ENCODE measurements around the gene RBMX. TPM values are rescaled to one million over a fixed set of nuclear protein-coding genes. Genes with fewer than 3 reads are reported as not detected.
"Not testable (repeated sequence)": the region's sequence is repeated elsewhere in the genome, so short reads cannot be mapped to it uniquely, and the experiment has no call there.

RBMX gene
- total RNA-seq (100 to 1,000 TPM; 239 TPM), total RNA-seq (461 to 468 reads per million in 2 donors)

- peaks cover 8% of the 10 kb centered on the region for H3K4me1 Mint-ChIP-seq
- H3K27me3 Mint-ChIP-seq = no peaks in the 10 kb centered on the region
- DNase-seq = peak; percentile 65 to 81 (median 80)
- peaks cover 5% of the 10 kb centered on the region for H3K36me3 Mint-ChIP-seq (ENCODE audit: low read depth)
- ATAC-seq = peak; percentile 89
- no peaks in the 10 kb centered on the region for H3K9me3 ChIP-seq (ENCODE audit: control insufficient read depth, low read length, poor library complexity, severe bottlenecking)
- peak within 1 kb of the TSS; percentile 98 for H3K27ac Mint-ChIP-seq
- H3K4me3 Mint-ChIP-seq = peak within 1 kb of the TSS; percentile 96
Observed at GRCh38 chrX:136880452-136881013, at the start of gene RBMX. Gene RBMX, minus strand, starts transcription at chrX:136880725. Its CDS starts 1,298 bp downstream, at chrX:136879427.

DNA sequence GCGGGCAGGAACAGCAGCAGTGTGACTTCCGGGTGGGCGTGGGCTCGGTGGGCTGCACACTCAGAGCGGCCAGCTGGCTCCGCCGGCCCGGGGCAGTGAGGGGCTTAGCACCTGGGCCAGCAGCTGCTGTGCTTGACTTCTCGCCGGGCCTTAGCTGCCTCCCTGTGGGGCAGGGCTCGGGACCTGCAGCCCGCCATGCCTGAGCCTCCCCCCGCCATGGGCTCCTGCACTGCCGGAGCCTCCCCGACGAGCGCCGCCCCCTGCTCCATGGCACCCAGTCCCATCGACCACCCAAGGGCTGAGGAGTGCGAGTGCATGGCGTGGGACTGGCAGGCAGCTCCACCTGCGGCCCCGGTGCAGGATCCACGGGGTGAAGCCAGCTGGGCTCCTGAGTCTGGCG, 40.9 kb upstream of the RBMX start:
- H3K27ac Mint-ChIP-seq; H3K36me3 Mint-ChIP-seq (ENCODE audit: low read depth); H3K4me3 Mint-ChIP-seq; H3K27me3 Mint-ChIP-seq; ATAC-seq; DNase-seq; H3K4me1 Mint-ChIP-seq; H3K9me3 ChIP-seq (ENCODE audit: control insufficient read depth, low read length, poor library complexity, severe bottlenecking): not testable (repeated sequence)

GRCh38 chrX:136920001-136920400, 39.5 kb upstream of the RBMX start:
- H3K27ac Mint-ChIP-seq = no peak overlapping the region
- H3K4me1 Mint-ChIP-seq = no peaks in the 10 kb centered on the region
- no peak for DNase-seq
- H3K9me3 ChIP-seq (ENCODE audit: control insufficient read depth, low read length, poor library complexity, severe bottlenecking) = no peaks in the 10 kb centered on the region
- H3K36me3 Mint-ChIP-seq (ENCODE audit: low read depth) = no peaks in the 10 kb centered on the region
- no peak for ATAC-seq
- no peaks in the 10 kb centered on the region for H3K27me3 Mint-ChIP-seq
- H3K4me3 Mint-ChIP-seq = no peak overlapping the region

DNA sequence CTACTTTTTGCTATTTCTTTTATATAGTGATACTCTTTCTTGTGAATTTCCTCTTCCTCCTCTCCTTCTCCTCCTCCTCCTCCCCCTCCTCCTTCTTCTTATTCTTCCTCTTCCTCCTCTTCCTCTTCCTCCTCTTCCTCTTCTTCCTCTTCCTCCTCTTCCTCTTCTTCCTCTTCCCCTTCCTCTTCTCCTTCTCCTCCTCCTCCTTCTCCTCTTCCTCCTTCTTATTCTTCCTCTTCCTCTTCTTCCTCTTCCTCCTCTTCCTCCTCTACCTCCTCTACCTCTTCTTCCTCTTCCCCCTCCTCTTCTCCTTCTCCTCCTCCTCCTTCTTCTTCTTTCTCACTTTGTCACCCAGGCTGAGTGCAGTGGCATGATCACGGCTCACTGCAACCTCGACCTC, 36.3 kb upstream of the RBMX start:
- H3K4me3 Mint-ChIP-seq = no peak overlapping the region

GRCh38 chrX:136911661-136912060, 31.1 kb upstream of the RBMX start:
- Mint-ChIP-seq H3K4me1 (peaks cover 13% of the 10 kb centered on the region), H3K27ac (peak overlapping the region; percentile 86), H3K4me3 (peak overlapping the region; percentile 33)
- not testable (repeated sequence) for H3K36me3 Mint-ChIP-seq (ENCODE audit: low read depth); H3K27me3 Mint-ChIP-seq; H3K9me3 ChIP-seq (ENCODE audit: control insufficient read depth, low read length, poor library complexity, severe bottlenecking); ATAC-seq; DNase-seq

More for the DNA sequence above, 36.3 kb upstream of the RBMX start:
- H3K27ac Mint-ChIP-seq = no peak overlapping the region
- no peaks in the 10 kb centered on the region for H3K36me3 Mint-ChIP-seq (ENCODE audit: low read depth)
- H3K9me3 ChIP-seq (ENCODE audit: control insufficient read depth, low read length, poor library complexity, severe bottlenecking) = no peaks in the 10 kb centered on the region
- ATAC-seq (no peak), DNase-seq (no peak)
- H3K27me3 Mint-ChIP-seq = no peaks in the 10 kb centered on the region
- H3K4me1 Mint-ChIP-seq = no peaks in the 10 kb centered on the region

GRCh38 chrX:136911253-136911652, 30.7 kb upstream of the RBMX start:
- Mint-ChIP-seq H3K27me3 (no peaks in the 10 kb centered on the region), H3K36me3 (ENCODE audit: low read depth) (peaks cover 3% of the 10 kb centered on the region), H3K4me3 (peak overlapping the region; percentile 96), H3K27ac (peak overlapping the region; percentile 86), H3K4me1 (peaks cover 13% of the 10 kb centered on the region)
- no peaks in the 10 kb centered on the region for H3K9me3 ChIP-seq (ENCODE audit: control insufficient read depth, low read length, poor library complexity, severe bottlenecking)
- DNase-seq (no peak), ATAC-seq (no peak)

GRCh38 chrX:136910565-136911035, 30.1 kb upstream of the RBMX start:
- peak overlapping the region; percentile 92 for H3K27ac Mint-ChIP-seq
- ATAC-seq (no peak), DNase-seq (no peak)
- H3K27me3 Mint-ChIP-seq = no peaks in the 10 kb centered on the region
- H3K9me3 ChIP-seq (ENCODE audit: control insufficient read depth, low read length, poor library complexity, severe bottlenecking) = no peaks in the 10 kb centered on the region
- H3K4me1 Mint-ChIP-seq = peaks cover 13% of the 10 kb centered on the region
- H3K36me3 Mint-ChIP-seq (ENCODE audit: low read depth) = peaks cover 3% of the 10 kb centered on the region
- H3K4me3 Mint-ChIP-seq = peak overlapping the region; percentile 96

DNA sequence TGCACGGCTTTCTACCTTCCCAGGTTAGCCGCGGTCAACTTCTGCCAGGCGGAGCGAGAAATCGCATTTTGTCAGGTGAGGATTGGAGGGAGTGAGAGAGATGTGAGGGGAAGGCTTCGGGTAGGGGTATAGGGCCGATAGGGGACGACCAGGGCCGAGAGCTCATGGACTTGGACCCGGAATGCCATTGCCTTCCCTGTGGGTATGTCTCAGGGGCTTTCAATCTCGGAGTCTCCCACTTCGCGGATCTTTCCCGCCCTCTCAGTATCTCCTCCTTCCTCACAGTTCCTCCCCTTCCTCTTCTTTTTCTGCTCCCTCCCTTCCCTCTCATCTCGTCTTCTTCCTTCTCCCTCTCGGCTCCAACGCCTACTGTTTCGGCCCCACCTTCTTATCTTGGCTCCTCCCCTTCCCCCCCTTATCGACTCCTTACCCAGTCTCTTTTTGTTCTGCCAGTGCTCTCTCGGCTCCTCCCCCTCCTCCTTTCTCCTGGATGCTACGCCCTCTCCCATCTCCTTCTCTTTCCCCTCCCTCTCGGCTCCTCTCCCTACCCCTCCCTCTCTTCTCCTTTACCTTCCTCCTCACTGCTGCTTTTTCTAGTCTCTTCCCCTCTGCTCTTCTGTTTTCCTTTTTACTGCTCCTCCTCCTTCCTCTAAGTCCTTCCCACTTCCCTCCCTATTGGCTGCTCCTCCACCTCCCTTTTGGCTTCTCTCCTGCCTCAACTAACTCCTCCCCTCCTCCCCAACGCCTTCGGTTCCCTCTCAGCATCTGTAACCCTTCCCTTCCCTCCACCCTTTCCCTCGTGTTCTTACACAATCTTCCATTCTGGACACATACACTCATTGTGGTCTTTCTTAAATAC, 29.4 kb upstream of the RBMX start:
- ATAC-seq (peak; percentile 70), DNase-seq (peak; percentile 19 to 56 (median 42))
- Mint-ChIP-seq H3K4me3 (peak overlapping the region; percentile 96), H3K27ac (peak overlapping the region; percentile 92), H3K27me3 (no peaks in the 10 kb centered on the region), H3K36me3 (ENCODE audit: low read depth) (peaks cover 3% of the 10 kb centered on the region), H3K4me1 (peaks cover 13% of the 10 kb centered on the region)
- no peaks in the 10 kb centered on the region for H3K9me3 ChIP-seq (ENCODE audit: control insufficient read depth, low read length, poor library complexity, severe bottlenecking)

DNA sequence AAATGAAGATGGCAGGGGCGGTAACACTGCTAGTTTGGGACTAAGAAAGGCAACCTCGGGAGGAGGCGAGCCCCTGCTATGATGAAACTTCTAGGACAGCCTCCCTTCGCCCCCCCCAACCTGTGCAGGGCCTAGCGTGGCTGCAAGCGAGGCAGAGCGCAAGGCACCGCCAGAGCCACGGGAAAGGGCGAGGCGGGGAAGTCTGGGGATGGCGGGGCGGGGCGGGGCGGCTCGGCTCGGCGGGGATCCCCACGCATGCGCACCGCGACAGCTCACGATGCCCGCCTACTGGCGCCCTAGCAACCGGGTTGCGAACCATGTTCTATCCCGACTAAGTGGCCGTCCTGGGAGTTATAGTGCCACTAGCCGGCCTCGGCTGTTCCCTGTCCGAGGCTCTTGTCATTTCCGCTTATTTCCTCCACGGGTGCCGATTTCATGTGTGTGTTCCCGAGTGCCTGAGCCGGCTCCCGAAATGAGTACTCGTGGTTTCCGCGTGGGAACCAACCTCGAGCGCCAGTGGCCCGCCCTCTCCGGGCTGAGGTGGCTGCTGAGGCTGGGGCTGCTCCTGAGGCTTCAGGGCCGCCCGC, 28.7 kb upstream of the RBMX start:
- Mint-ChIP-seq H3K27me3 (no peaks in the 10 kb centered on the region), H3K36me3 (ENCODE audit: low read depth) (peaks cover 3% of the 10 kb centered on the region), H3K27ac (peak overlapping the region; percentile 92), H3K4me3 (peak overlapping the region; percentile 96), H3K4me1 (peaks cover 13% of the 10 kb centered on the region)
- no peaks in the 10 kb centered on the region for H3K9me3 ChIP-seq (ENCODE audit: control insufficient read depth, low read length, poor library complexity, severe bottlenecking)
- ATAC-seq (peak; percentile 81), DNase-seq (peak; percentile 57 to 75 (median 74))

GRCh38 chrX:136907621-136908020, 27.1 kb upstream of the RBMX start:
- DNase-seq = no peak
- H3K27ac Mint-ChIP-seq = peak overlapping the region; percentile 92
- H3K4me1 Mint-ChIP-seq = peaks cover 13% of the 10 kb centered on the region
- no peak for ATAC-seq
- no peaks in the 10 kb centered on the region for H3K27me3 Mint-ChIP-seq
- no peak overlapping the region for H3K4me3 Mint-ChIP-seq
- peaks cover 3% of the 10 kb centered on the region for H3K36me3 Mint-ChIP-seq (ENCODE audit: low read depth)
- no peaks in the 10 kb centered on the region for H3K9me3 ChIP-seq (ENCODE audit: control insufficient read depth, low read length, poor library complexity, severe bottlenecking)

DNA sequence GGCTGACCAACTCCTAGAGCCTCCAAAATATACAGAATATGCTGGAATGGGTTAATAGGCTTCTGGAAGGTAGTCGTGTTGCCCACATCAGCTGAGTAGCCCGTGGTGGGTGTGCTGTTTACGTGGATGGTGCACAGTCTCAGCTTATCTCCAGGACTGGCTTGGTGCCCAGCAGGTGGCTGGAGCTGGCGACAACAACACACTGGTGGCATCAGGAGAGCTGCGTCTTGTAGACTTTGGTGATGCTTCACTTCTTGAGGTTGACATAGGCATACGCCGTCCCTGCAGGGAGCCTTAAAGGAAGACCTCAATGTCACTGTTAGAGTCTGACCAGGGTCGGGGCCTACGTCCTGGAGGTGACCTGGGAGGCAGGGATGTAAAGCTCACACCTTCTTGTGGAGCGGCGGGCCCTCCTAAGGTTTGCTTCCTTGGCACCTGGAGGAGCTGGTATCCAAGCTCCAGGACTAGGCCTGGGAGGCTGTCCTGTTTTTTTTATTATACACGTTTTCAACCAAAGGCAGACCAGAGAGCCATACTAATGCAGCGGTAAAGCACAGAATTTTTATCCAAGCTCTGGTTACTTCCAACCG, 26.5 kb upstream of the RBMX start:
- Mint-ChIP-seq H3K4me3 (no peak overlapping the region), H3K27ac (no peak overlapping the region), H3K27me3 (no peaks in the 10 kb centered on the region), H3K4me1 (peaks cover 13% of the 10 kb centered on the region), H3K36me3 (ENCODE audit: low read depth) (peaks cover 3% of the 10 kb centered on the region)
- no peaks in the 10 kb centered on the region for H3K9me3 ChIP-seq (ENCODE audit: control insufficient read depth, low read length, poor library complexity, severe bottlenecking)
- ATAC-seq (no peak), DNase-seq (no peak)

DNA sequence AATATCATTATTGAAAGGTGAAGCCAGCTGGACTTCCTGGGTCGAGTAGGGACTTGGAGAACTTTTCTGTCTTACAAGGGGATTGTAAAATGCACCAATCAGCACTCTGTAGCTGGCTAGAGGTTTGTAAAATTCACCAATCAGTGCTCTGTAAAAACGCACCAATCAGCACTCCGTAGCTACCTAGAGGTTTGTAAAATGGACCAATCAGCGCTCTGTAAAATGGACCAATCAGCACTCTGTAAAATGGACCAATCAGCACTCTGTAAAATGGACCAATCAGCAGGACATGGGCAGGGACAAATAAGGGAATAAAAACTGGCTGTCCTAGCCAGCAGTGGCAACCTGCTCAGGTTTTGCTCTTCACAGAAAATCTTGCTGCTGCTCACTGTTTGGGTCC, 23.5 kb upstream of the RBMX start:
- not testable (repeated sequence) for ATAC-seq; H3K36me3 Mint-ChIP-seq (ENCODE audit: low read depth); H3K4me1 Mint-ChIP-seq; H3K27me3 Mint-ChIP-seq; H3K4me3 Mint-ChIP-seq; DNase-seq; H3K27ac Mint-ChIP-seq; H3K9me3 ChIP-seq (ENCODE audit: control insufficient read depth, low read length, poor library complexity, severe bottlenecking)

DNA sequence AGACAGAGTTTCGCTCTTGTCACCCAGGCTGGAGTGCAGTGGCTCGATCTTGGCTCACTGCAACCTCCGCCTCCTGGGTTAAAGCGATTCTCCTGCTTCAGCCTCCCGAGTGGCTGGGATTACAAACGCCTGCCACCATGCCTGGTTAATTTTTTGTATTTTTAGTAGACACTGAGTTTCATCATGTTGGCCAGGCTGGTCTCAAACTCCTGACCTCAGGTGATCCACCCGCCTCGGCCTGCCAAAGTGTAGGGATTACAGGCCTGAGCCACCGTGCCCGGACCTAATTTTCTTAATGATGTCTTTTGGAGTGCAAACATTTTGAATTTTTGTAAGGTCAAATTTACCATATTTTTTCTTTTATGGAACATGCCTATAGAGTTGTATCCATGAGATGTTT, 19.5 kb upstream of the RBMX start:
- not testable (repeated sequence) for H3K9me3 ChIP-seq (ENCODE audit: control insufficient read depth, low read length, poor library complexity, severe bottlenecking); ATAC-seq; H3K27me3 Mint-ChIP-seq

More for the DNA sequence above, 19.5 kb upstream of the RBMX start:
- DNase-seq; H3K4me3 Mint-ChIP-seq; H3K36me3 Mint-ChIP-seq (ENCODE audit: low read depth); H3K27ac Mint-ChIP-seq; H3K4me1 Mint-ChIP-seq: not testable (repeated sequence)

Measured in T-helper 17 cell (primary cell).